OCI-M1 (cell line): ENCODE results near the gene DNAJC7.

Source experiments
- DNase-seq: peaks from one replicate; lab custom pipeline; 2025; lab: John Stamatoyannopoulos, UW

Gene DNAJC7

GRCh38 chr17:41975099-41976083, 41.8 kb downstream of the DNAJC7 start:
- no peak for DNase-seq

GRCh38 chr17:41974658-41975057, 42.6 kb downstream of the DNAJC7 start:
- no peak for DNase-seq

DNA sequence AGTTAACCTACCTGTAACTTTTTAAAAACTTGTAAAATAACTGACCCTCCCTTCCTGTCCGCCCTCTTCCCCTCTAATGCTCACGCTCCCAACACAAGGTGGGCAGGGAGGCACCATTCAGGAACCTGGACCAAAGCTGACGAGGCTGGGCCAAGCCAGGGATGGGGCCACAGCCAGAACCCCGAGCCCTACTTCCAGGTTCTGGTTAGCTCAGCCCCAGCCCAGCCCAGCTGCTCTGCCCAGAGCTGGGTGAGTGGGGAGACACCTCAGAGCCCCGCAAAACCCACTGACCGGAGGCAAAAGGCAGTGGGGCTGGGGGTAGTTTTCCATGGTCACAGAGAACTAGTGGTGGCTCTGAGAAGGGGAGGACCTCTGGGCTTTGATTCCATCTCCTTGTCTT, 43.2 kb downstream of the DNAJC7 start:
- no peak for DNase-seq

DNA sequence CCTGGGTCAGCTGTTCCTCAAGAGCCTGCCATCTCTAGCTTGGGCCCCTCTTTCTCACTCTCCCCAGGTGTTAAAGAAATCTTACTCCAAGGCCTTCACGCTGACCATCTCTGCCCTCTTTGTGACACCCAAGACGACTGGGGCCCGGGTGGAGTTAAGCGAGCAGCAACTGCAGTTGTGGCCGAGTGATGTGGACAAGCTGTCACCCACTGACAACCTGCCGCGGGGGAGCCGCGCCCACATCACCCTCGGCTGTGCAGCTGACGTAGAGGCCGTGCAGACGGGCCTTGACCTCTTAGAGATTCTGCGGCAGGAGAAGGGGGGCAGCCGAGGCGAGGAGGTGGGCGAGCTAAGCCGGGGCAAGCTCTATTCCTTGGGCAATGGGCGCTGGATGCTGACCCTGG, 43.8 kb downstream of the DNAJC7 start:
- no peak for DNase-seq

DNA sequence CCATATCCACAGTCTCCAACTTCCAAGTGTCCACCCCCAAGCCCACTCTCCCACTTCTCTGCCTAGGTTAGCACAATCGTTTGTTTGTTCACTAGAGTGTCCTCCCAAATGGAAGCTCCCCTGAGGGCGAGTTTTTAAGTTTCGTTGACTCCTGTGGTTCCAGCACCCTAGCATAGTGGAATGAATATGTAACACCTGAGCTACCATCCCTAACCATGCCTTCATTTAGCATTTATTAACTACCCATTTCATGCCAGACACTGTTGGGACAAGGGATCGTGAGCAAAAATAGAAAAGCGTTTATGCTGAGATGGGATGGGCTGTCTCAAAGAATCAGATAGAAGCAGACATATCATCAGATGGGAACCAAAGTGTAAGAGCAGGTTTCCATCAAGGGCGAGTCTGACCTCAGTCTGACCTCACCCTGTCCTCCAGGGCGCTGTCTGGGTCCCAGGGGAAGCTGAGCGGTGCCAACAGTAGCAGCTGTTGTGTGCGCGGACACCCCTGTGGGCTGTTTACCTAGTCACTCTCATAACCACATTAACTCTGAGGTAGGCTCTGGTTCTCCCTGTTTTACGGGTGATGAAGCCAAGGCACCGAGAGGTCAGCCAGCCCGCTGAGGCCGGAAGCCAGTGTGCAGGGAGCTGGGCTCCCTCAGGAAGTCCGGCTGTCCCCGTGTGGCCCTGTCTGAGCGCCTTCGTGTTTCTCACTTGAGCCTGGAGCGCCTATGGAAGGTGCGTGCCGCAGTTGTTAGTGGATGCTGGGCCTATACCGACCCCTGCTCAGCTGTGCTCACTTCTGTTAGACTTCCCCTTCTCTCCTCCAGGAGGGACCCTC, 44.5 kb downstream of the DNAJC7 start:
- no peak for DNase-seq

GRCh38 chr17:41971721-41972523, 45.3 kb downstream of the DNAJC7 start:
- DNase-seq: no peak

DNA sequence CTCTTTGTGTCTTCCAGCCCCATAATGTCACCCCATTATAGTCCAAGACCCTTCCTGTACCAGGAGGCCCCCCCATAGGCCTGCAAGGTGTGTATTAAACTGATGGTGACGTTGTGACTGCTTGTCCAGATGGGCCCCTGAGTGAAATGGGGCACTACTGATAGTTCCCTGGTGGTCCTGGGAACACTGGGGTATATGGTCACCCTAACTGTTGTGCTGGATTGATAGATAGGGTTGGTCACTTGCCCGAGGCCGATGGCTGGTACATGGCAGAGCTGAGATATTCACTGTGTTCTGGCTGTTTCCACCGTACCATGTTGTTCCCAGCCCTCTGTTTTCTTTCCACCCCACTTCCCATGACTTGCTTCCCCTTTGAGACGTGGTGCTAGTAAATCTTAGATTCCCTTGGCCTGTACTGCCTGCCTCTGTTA, 46.3 kb downstream of the DNAJC7 start:
- DNase-seq: no peak

- no peak for DNase-seq
Observed at GRCh38 chr17:41968676-41969075, 48.6 kb downstream of the DNAJC7 start.

- DNase-seq: no peak
Observed at GRCh38 chr17:41967921-41968578, 49.2 kb downstream of the DNAJC7 start.

- DNase-seq: peak; percentile 49
Observed at GRCh38 chr17:41967141-41967920, 49.9 kb downstream of the DNAJC7 start.

- peak; percentile 93 for DNase-seq
Observed at GRCh38 chr17:41966463-41967140, 50.6 kb downstream of the DNAJC7 start, which contains the start of gene CNP. TSS of gene CNP (plus strand) at chr17:41966795. CDS start at chr17:41966885, 90 bp downstream.

DNA sequence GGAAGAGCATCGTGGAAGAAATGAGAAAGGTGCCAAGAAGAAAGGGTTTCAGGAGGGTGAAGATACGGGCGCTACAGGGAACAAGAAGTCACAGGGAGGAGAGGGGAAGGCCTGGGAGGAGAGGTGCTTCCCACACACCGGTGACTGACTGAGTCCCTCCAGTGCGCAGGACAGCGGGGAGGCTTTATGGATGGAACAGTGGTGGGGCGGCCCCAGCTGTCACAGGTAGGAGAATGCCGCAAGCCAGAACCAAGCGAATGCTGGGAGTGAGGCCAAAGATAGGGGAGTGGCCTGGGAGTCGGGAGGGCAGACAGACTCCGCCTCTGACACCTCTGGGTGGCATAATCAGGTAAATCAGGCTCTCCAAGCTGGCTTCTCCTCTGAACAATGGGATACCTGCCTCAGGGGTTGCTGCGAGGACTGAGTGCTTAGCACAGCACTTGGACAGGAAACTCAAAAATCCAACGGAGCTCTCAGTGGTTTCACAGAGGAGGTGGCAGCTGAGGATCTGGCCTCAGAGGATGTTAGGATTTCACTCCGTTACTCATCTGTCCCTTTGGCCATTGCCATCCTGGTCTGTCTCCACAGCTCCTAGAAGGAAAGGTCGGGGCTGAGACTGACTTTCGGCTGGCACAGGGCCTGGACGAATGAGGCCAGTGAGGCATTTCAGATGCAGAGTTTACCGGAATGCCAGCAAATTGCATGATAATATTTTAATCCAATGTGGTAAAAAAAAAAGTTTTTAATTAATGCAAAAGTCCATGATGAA, 51.4 kb downstream of the DNAJC7 start:
- DNase-seq: peak; percentile 44

- DNase-seq: peak; percentile 78
Observed at GRCh38 chr17:41962768-41963434, 54.3 kb downstream of the DNAJC7 start.

GRCh38 chr17:41962111-41962510, 55.1 kb downstream of the DNAJC7 start:
- no peak for DNase-seq

GRCh38 chr17:41959336-41960095, 57.7 kb downstream of the DNAJC7 start:
- peak; percentile 69 for DNase-seq

DNA sequence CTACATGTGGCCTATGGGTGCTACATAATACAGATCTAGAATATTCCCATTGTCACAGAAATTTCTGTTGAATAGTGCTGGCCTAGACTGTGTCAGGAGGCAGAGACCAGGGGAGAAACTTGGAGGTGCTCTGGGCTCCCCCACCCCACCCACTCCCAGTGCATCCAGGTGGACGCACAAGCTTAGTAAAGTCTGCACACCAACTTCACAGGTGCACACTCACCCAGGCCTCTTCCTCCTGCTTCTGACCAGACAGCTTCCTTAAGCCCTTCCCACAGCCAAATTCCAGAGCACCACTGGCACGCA, 58.3 kb downstream of the DNAJC7 start:
- no peak for DNase-seq

DNA sequence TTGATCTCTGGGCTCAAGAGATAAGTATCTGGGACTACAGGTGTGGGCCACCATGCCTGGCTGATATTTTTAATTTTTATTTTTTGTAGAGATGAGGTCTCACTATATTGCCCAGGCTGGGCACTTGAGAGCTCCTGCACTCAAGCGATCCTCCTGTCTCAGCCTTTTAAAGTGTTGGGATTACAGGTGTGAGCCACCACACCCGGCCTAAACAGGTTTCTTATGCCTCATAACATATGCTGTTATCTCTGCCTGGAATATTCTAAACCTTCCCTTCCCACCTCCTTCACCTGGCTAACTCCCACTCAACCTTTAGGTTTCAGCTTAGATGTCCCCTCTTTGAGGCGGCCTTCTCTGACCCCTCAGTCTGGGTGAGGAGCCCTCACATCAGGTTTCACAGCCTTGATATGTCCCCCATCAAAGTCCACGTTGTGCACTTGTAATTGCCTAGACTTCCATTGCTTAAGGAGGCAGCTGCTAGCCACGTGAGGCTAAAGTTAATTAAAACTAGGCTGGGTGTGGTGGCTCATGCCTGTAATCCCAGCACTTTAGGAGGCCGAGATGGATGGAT, 59.3 kb downstream of the DNAJC7 start:
- DNase-seq: no peak
